Measurements from ENCODE around the gene PEX3. TPM values are rescaled to one million over a fixed set of nuclear protein-coding genes. Genes with fewer than 3 reads are reported as not detected.

Gene PEX3
- total and polyA plus RNA-seq, 9 donors, result 12.0 to 29.3 (median 18.1) TPM

GRCh38 chr6:143429970-143430369 is 20.6 kb upstream of the PEX3 start:
- no peaks in the 10 kb centered on the region for H3K4me1 ChIP-seq (ENCODE audit: insufficient read depth)
- H3K4me3 ChIP-seq, result no peak overlapping the region
- no peak overlapping the region for H3K27ac ChIP-seq
- no peak for TF ChIP-seq EP300 (IDR thresholded peaks at IDR 0.05)
- TF ChIP-seq POLR2A (IDR thresholded peaks at IDR 0.05), result no peak
- no peak for TF ChIP-seq CTCF (IDR thresholded peaks at IDR 0.05)
- DNase-seq, result no peak
- 92 to 94% (median 94%) methylated on average over 4 of the region's 4 CpGs for WGBS, 3 donors
- no peaks in the 10 kb centered on the region for H3K27me3 ChIP-seq
- intact Hi-C loops (cut with DNase I), result loop anchor here in 2 of 4 donors (5.0 kb wide), 1 partner anchor 738 kb away; no protein-coding TSS in a partner anchor
- H3K9me3 ChIP-seq, result no peaks in the 10 kb centered on the region
- H3K36me3 ChIP-seq, result no peaks in the 10 kb centered on the region

- no peak for DNase-seq
- no peak overlapping the region for H3K27ac ChIP-seq
- no peak for TF ChIP-seq CTCF (IDR thresholded peaks at IDR 0.05)
- no peak for TF ChIP-seq EP300 (IDR thresholded peaks at IDR 0.05)
- TF ChIP-seq POLR2A (IDR thresholded peaks at IDR 0.05), result no peak
- WGBS, 3 donors, result 49 to 76% (median 60%) methylated on average over 1 of the region's 1 CpG
- no peaks in the 10 kb centered on the region for H3K4me1 ChIP-seq (ENCODE audit: insufficient read depth)
- no peaks in the 10 kb centered on the region for H3K9me3 ChIP-seq
- intact Hi-C loops (cut with DNase I), result no loop called here
- no peaks in the 10 kb centered on the region for H3K27me3 ChIP-seq
- H3K4me3 ChIP-seq, result no peak overlapping the region
- H3K36me3 ChIP-seq, result no peaks in the 10 kb centered on the region
Measured at GRCh38 chr6:143431226-143431625, 19.4 kb upstream of the PEX3 start.

GRCh38 chr6:143432588-143432987 is 18.0 kb upstream of the PEX3 start:
- intact Hi-C loops (cut with DNase I), result no loop called here
- TF ChIP-seq POLR2A (IDR thresholded peaks at IDR 0.05), result no peak
- TF ChIP-seq CTCF (IDR thresholded peaks at IDR 0.05), result no peak
- TF ChIP-seq EP300 (IDR thresholded peaks at IDR 0.05), result no peak
- H3K9me3 ChIP-seq, result no peaks in the 10 kb centered on the region
- no peak overlapping the region for H3K4me3 ChIP-seq
- peaks cover under 1% of the 10 kb centered on the region for H3K27me3 ChIP-seq
- no peak overlapping the region for H3K27ac ChIP-seq
- 95 to 98% (median 97%) methylated on average over 4 of the region's 4 CpGs for WGBS, 3 donors
- DNase-seq, result no peak
- H3K36me3 ChIP-seq, result no peaks in the 10 kb centered on the region
- no peaks in the 10 kb centered on the region for H3K4me1 ChIP-seq (ENCODE audit: insufficient read depth)

- no peak for DNase-seq
- Histone ChIP-seq H3K4me1 (ENCODE audit: insufficient read depth) (no peaks in the 10 kb centered on the region), H3K9me3 (no peaks in the 10 kb centered on the region), H3K36me3 (no peaks in the 10 kb centered on the region), H3K27ac (no peak overlapping the region), H3K27me3 (peaks cover 2% of the 10 kb centered on the region), H3K4me3 (no peak overlapping the region)
- TF ChIP-seq POLR2A (IDR thresholded peaks at IDR 0.05), result no peak
- intact Hi-C loops (cut with DNase I), result no loop called here
- 93 to 98% (median 98%) methylated on average over 2 of the region's 2 CpGs for WGBS, 3 donors
Measured at GRCh38 chr6:143441010-143441409, 9.6 kb upstream of the PEX3 start.

- H3K4me3 ChIP-seq, result no peak overlapping the region
- DNase-seq, result no peak
- intact Hi-C loops (cut with DNase I), result no loop called here
- H3K27me3 ChIP-seq, result peaks cover 2% of the 10 kb centered on the region
- no peak overlapping the region for H3K27ac ChIP-seq
- no peak for TF ChIP-seq POLR2A (IDR thresholded peaks at IDR 0.05)
- TF ChIP-seq CTCF (IDR thresholded peaks at IDR 0.05), result no peak
- no peak for TF ChIP-seq EP300 (IDR thresholded peaks at IDR 0.05)
- H3K36me3 ChIP-seq, result no peaks in the 10 kb centered on the region
- 82 to 88% (median 85%) methylated on average over 8 of the region's 8 CpGs for WGBS, 3 donors
- no peaks in the 10 kb centered on the region for H3K4me1 ChIP-seq (ENCODE audit: insufficient read depth)
- H3K9me3 ChIP-seq, result no peaks in the 10 kb centered on the region
Measured at GRCh38 chr6:143441680-143442545, 8.7 kb upstream of the PEX3 start.

Measured in ovary (tissue), 9 donors.